BLaER1 treated with 17β-estradiol and CSF1 and Interleukin-3, amounts not matched to agents 10 nM and 100 nM (cell line): Measurements from ENCODE around the gene RNF40.
A peak's percentile ranks its signal among the peaks of the same experiment; 100 is the strongest.

Experiments used
- H3K27ac ChIP-seq, 11 experiments: shearing (Covaris generic); formaldehyde crosslinking; 2 replicates each; pipeline ENCODE4 v1.8.1; 2022
- H3K27me3 ChIP-seq, 11 experiments: shearing (Covaris generic); formaldehyde crosslinking; 2 replicates each; pipeline ENCODE4 v1.8.1; 2022
- H3K36me3 ChIP-seq, 11 experiments: shearing (Covaris generic); formaldehyde crosslinking; 2 replicates each; pipeline ENCODE4 v1.8.1; 2022
- H3K4me1 ChIP-seq, 10 experiments: shearing (Covaris generic); formaldehyde crosslinking; 2 replicates each; pipeline ENCODE4 v1.8.1; 2022
- H3K4me2 ChIP-seq, 11 experiments: shearing (Covaris generic); formaldehyde crosslinking; 2 replicates each; pipeline ENCODE4 v1.8.1; 2022
- H3K4me3 ChIP-seq, 10 experiments: shearing (Covaris generic); formaldehyde crosslinking; 2 replicates each; pipeline ENCODE4 v1.8.1; 2022
- H3K9ac ChIP-seq, 11 experiments: shearing (Covaris generic); formaldehyde crosslinking; 2 replicates each; pipeline ENCODE4 v1.8.1; 2022
- H3K9me3 ChIP-seq, 11 experiments: shearing (Covaris generic); formaldehyde crosslinking; replicated peaks in 1 of 11; 2 replicates each; pipeline ENCODE4 v1.8.1; 2022
- H4K20me1 ChIP-seq, 11 experiments: shearing (Covaris generic); formaldehyde crosslinking; 2 replicates each; pipeline ENCODE4 v1.8.1; 2022
- Cebpa-rat ChIP-seq, 11 experiments: shearing (Covaris generic); IDR thresholded peaks; 2 replicates each; pipeline ENCODE4 v1.8.1; 2022

The RNF40 gene

DNA sequence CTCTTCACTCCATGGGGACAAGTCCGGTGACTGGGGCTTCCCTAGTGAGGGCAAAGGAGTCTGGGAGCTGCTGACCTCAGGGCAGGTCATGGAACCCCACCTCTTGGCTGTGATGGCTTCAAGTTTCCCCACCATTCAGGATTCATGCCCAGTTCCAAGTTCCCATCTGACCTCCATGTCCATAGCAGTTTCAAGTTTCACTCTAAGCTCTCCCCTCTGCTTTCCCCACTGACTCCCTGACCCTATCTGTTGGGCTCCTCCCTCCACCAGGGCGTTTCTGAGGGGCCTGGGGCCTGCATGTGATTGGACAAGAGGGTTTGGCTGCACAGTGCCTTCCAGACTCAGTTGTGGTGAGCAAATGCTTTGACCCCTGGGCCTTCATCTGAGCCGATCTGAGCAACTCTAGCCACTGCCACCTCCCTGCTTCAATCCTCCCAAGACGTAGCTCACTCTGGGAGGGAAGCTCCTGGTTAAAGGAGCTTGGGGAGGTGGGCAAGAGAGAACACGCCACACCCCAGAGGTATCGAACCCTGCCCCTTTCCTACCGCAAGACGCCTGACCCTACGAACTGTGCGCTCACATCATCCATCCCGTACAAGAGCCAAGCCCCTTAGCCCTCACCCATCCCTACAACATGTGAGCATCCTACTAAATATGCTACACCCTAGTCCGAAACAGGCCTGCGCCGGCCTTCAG lies 16.6 kb downstream of the RNF40 start:
- Histone ChIP-seq H4K20me1 (peaks cover 0 to 85% (median 58%) of the 10 kb centered on the region in 11 experiments; a peak in 17 of 22 replicates), H3K9me3 (no peaks in the 10 kb centered on the region), H3K27me3 (no peaks in the 10 kb centered on the region), H3K4me2 (no peak overlapping the region), H3K27ac (no peak overlapping the region), H3K4me1 (peaks cover 24 to 43% (median 33%) of the 10 kb centered on the region in 10 experiments), H3K36me3 (peaks cover 31 to 76% (median 61%) of the 10 kb centered on the region in 11 experiments), H3K4me3 (no peak overlapping the region), H3K9ac (0 out of 22 replicates have a peak overlapping the region, but pooled peaks of 1 of the 11 experiments have one; percentile 3)
- TF ChIP-seq Cebpa-rat (IDR thresholded peaks at IDR 0.05) = no peak

DNA sequence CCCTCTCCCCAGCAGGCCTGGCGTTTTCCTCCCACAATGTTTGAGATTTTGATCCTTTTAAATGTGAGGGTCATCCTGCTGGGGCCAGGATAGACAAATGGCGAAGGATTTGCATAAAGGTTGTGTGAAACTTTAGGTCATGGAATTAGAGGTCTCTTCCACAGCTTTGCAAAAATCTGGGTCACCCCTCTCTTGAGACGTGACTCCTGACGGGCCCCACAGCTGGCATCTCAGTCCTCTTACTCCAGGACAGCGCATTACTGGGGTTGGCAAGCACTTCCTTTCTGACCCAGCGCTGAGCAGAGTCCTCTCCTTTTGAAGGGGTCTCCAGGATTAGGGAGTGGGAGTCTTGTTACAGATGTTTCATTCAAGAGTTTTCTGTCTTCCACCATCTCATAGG lies 17.5 kb downstream of the RNF40 start:
- no peak for TF ChIP-seq Cebpa-rat (IDR thresholded peaks at IDR 0.05)
- H3K27me3 ChIP-seq = no peaks in the 10 kb centered on the region
- no peak overlapping the region for H3K4me2 ChIP-seq
- H3K9me3 ChIP-seq = no peaks in the 10 kb centered on the region
- H3K9ac ChIP-seq = 0 out of 22 replicates have a peak overlapping the region, but pooled peaks of 2 of the 11 experiments have one; percentile 15 to 23
- H3K4me3 ChIP-seq = no peak overlapping the region
- H3K36me3 ChIP-seq = peaks cover 30 to 75% (median 59%) of the 10 kb centered on the region in 11 experiments
- no peak overlapping the region; a peak in 1 of 22 replicates for H3K27ac ChIP-seq
- H4K20me1 ChIP-seq = peaks cover 0 to 77% (median 51%) of the 10 kb centered on the region in 11 experiments; a peak in 17 of 22 replicates
- H3K4me1 ChIP-seq = peaks cover 19 to 34% (median 28%) of the 10 kb centered on the region in 10 experiments

GRCh38 chr16:30780021-30780420 lies 17.9 kb downstream of the RNF40 start:
- no peak for TF ChIP-seq Cebpa-rat (IDR thresholded peaks at IDR 0.05)
- Histone ChIP-seq H3K9ac (peak overlapping the region in 4 of 11 experiments; percentile 4 to 38 (median 22); a peak in 4 of 22 replicates), H3K9me3 (no peaks in the 10 kb centered on the region), H3K4me3 (no peak overlapping the region), H4K20me1 (peaks cover 0 to 77% (median 50%) of the 10 kb centered on the region in 11 experiments; a peak in 16 of 22 replicates), H3K4me1 (peaks cover 14 to 30% (median 24%) of the 10 kb centered on the region in 10 experiments), H3K4me2 (no peak overlapping the region), H3K27ac (no peak overlapping the region; a peak in 1 of 22 replicates), H3K27me3 (no peaks in the 10 kb centered on the region), H3K36me3 (peaks cover 30 to 75% (median 58%) of the 10 kb centered on the region in 11 experiments)

GRCh38 chr16:30780549-30780948 lies 18.4 kb downstream of the RNF40 start:
- Histone ChIP-seq H3K9ac (peak overlapping the region in 5 of 11 experiments; percentile 2 to 38 (median 15); a peak in 3 of 22 replicates), H3K27ac (no peak overlapping the region), H3K4me1 (peaks cover 12 to 33% (median 27%) of the 10 kb centered on the region in 10 experiments), H4K20me1 (peaks cover 0 to 82% (median 55%) of the 10 kb centered on the region in 11 experiments; a peak in 16 of 22 replicates), H3K36me3 (peaks cover 34 to 80% (median 62%) of the 10 kb centered on the region in 11 experiments), H3K27me3 (no peaks in the 10 kb centered on the region), H3K4me2 (no peak overlapping the region), H3K9me3 (no peaks in the 10 kb centered on the region), H3K4me3 (no peak overlapping the region)
- TF ChIP-seq Cebpa-rat (IDR thresholded peaks at IDR 0.05) = no peak

- H3K4me3 ChIP-seq = no peak overlapping the region
- no peaks in the 10 kb centered on the region for H3K9me3 ChIP-seq
- no peak overlapping the region for H3K27ac ChIP-seq
- H4K20me1 ChIP-seq = peaks cover 0 to 78% (median 50%) of the 10 kb centered on the region in 11 experiments; a peak in 16 of 22 replicates
- H3K9ac ChIP-seq = no peak overlapping the region
- no peaks in the 10 kb centered on the region for H3K27me3 ChIP-seq
- H3K4me2 ChIP-seq = no peak overlapping the region
- peaks cover 11 to 28% (median 19%) of the 10 kb centered on the region in 10 experiments for H3K4me1 ChIP-seq
- H3K36me3 ChIP-seq = peaks cover 34 to 77% (median 62%) of the 10 kb centered on the region in 11 experiments
- TF ChIP-seq Cebpa-rat (IDR thresholded peaks at IDR 0.05) = no peak
These were observed 20.6 kb downstream of the RNF40 start for GRCh38 chr16:30782486-30783279.

DNA sequence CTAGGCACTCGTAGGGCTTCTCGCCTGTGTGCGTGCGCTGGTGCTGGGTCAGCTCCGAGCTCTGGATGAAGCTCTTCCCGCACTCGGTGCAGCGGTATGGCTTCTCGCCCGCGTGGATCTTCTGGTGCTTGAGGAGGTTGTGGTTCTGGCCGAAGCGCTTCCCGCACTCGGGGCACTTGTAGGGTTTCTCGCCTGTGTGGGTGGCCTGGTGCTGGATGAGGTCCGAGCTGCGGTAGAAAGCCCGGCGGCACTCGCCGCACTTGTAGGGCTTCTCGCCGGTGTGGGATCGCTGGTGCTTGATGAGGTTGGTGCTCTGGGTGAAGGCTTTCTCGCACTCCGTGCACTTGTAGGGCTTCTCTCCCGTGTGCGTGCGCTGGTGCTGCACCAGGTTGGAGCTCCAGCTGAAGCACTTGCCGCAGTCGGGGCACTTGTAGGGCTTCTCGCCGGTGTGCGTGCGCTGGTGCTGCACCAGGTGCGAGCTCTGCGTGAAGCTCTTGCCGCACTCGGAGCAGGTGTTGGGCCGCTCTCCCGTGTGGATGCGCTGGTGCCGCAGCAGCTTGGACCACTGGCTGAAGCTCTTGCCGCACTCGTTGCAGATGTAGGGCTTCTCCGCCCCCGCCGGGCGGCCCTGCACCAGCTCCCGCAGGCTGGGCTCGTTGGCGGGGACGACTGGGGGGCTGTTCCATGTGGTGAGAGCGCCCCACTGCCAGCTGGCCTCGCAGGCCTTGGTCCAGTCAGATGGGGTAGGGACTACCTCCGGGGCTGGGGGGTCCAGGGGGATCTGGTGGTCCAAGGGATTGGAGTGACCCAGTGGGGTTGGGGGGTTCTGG lies 21.4 kb downstream of the RNF40 start:
- peaks cover 34 to 70% (median 62%) of the 10 kb centered on the region in 11 experiments for H3K36me3 ChIP-seq
- H3K4me1 ChIP-seq = peaks cover 19 to 31% (median 24%) of the 10 kb centered on the region in 10 experiments

GRCh38 chr16:30784215-30784614 lies 22.1 kb downstream of the RNF40 start:
- Histone ChIP-seq H3K27me3 (no peaks in the 10 kb centered on the region), H4K20me1 (peaks cover 0 to 63% (median 35%) of the 10 kb centered on the region in 11 experiments; a peak in 16 of 22 replicates), H3K9ac (no peak overlapping the region), H3K4me2 (no peak overlapping the region), H3K9me3 (no peaks in the 10 kb centered on the region), H3K36me3 (peaks cover 34 to 63% (median 57%) of the 10 kb centered on the region in 11 experiments), H3K4me1 (peaks cover 22 to 30% (median 27%) of the 10 kb centered on the region in 10 experiments), H3K27ac (no peak overlapping the region), H3K4me3 (no peak overlapping the region)
- no peak for TF ChIP-seq Cebpa-rat (IDR thresholded peaks at IDR 0.05)

More for the DNA sequence above, 21.4 kb downstream of the RNF40 start:
- no peak overlapping the region for H3K9ac ChIP-seq
- H3K4me3 ChIP-seq = no peak overlapping the region
- H3K4me2 ChIP-seq = no peak overlapping the region
- H3K27me3 ChIP-seq = no peaks in the 10 kb centered on the region
- TF ChIP-seq Cebpa-rat (IDR thresholded peaks at IDR 0.05) = no peak
- H4K20me1 ChIP-seq = peaks cover 0 to 70% (median 42%) of the 10 kb centered on the region in 11 experiments; a peak in 16 of 22 replicates
- no peaks in the 10 kb centered on the region for H3K9me3 ChIP-seq
- H3K27ac ChIP-seq = no peak overlapping the region
